ENCODE data around the gene SLC6A12.

DNA sequence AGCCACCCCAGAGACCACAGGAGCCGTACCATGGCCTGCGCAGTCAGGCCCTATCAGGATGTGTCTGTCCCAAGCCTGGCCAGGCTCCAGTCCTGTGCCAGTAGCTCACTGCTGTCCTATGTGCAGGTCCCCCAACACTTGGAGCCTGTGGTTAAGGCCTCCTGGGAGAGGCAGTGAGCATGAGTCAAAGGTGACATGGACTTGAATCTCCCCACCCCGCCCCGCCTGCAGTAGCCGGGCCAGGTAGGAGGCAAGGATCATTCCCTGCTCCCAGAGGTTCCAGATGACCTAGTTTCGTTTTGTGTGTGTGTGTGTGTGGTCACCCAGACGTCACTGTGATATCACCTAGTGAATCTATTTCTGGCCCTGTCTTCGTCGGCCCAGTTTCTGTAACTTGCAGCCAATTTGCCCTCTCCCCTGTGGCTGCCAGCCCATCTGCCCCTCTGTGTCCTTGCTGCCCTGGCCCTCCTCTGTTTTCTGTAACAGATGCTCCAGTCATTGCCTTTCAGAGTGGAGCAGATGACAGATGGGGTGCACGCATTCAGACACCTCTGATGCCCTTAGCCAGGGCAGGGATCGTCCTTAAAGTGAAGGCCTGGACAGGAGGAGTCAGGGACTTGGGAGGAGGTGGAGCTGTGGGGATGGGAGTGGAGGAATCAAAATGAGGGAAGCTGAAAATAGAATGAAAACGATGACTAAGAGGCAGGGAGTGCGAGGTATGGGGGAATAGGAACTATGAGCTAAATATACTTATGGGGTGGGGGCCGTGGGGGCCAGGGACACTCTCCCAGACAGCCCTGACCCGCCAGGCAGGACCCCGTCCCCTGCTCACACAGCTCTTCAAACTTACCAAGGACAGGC lies 37.4 kb downstream of the SLC6A12 start:
- TF ChIP-seq POLR2A (IDR thresholded peaks at IDR 0.05) = no peak
- TF ChIP-seq, protein P1, sequence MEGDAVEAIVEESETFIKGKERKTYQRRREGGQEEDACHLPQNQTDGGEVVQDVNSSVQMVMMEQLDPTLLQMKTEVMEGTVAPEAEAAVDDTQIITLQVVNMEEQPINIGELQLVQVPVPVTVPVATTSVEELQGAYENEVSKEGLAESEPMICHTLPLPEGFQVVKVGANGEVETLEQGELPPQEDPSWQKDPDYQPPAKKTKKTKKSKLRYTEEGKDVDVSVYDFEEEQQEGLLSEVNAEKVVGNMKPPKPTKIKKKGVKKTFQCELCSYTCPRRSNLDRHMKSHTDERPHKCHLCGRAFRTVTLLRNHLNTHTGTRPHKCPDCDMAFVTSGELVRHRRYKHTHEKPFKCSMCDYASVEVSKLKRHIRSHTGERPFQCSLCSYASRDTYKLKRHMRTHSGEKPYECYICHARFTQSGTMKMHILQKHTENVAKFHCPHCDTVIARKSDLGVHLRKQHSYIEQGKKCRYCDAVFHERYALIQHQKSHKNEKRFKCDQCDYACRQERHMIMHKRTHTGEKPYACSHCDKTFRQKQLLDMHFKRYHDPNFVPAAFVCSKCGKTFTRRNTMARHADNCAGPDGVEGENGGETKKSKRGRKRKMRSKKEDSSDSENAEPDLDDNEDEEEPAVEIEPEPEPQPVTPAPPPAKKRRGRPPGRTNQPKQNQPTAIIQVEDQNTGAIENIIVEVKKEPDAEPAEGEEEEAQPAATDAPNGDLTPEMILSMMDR (IDR thresholded peaks at IDR 0.05) = no peak

Measured in uterus (tissue), 2 donors.